Activated CD8-positive, alpha-beta memory T cell treated with anti-CD3 and anti-CD28 coated beads, Interleukin-2, amount 50 U/mL, for 4 hours (primary cell): ENCODE data around the gene COL12A1.

Experiments
- DNase-seq: peaks from one replicate; pipeline ENCODE4 v3.0.0-alpha.2; 2020

The COL12A1 gene

GRCh38 chr6:75205776-75206575 is at the start of gene COL12A1:
COL12A1 (minus strand) TSS chr6:75206053; CDS start chr6:75202792, 3,261 bp downstream.
- no peak for DNase-seq

DNA sequence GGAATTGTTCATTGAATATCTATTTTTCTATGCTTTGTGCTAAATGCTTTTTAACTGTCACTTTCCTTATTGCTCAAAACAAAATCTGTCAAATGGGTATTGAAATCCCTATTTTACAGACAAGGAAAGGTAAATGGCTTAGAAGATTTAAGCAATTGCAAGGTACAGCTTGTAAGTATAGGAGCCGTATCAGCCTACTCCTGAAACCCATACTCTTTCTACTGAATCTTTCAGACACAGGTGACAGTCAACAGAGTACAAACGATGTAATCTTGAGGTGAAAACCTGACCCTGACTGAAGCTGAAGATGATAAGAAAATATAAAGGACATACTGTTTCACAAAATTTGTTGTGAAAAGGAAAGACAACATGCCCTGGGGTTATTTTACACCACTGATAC is 44.7 kb upstream of the COL12A1 start:
- DNase-seq, result no peak

GRCh38 chr6:75249837-75250236 is 44.0 kb upstream of the COL12A1 start:
- no peak for DNase-seq

DNA sequence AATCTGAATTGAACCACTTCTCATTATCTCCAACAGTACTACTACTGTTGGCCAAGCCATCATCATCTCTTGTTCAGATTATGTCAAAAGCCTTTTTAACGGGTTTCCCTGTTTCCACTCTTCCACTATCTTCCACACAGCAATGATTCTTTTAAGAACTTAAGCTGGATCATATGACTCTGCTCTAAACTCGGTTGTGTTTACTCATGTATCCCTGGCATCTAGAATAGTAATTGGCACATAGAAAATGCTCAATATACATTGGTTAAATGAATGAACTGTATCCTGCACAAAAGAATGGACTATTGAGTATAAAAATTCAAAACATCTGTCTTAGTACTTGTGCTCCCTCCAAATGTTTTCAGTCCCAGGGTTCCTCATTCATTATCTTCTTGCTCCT is 40.5 kb upstream of the COL12A1 start:
- DNase-seq, result no peak

DNA sequence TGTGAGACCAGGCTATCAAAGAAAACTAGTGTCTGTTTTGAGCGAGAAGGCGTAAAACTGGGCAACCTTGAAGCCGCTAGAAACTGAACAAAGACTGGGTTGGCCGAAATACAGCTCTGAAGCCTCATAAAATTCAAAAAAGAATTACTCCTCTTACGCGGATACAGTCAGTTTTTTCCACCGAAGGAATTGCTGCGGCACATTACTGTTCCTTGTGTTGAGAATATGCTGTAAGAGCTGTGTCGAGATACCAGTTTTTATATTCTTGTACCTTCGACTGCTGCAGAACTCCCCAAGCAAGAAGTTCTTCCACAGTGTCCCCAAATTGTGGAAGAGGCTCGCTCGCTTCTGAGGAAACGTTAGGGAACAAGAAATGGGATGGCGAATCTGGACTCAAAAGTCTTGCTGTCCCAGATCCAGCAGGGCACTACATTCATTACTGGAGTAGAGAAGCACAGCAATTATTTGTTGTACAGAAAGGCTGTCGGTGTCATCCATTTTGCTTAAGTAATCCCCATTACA is 38.3 kb upstream of the COL12A1 start:
- DNase-seq, result no peak

- DNase-seq, result peak; percentile 74
Measured at GRCh38 chr6:75243333-75244062, 37.6 kb upstream of the COL12A1 start, which contains the start of gene COX7A2. COX7A2 (minus strand) TSS chr6:75243801; CDS start chr6:75243734, 67 bp downstream.

DNA sequence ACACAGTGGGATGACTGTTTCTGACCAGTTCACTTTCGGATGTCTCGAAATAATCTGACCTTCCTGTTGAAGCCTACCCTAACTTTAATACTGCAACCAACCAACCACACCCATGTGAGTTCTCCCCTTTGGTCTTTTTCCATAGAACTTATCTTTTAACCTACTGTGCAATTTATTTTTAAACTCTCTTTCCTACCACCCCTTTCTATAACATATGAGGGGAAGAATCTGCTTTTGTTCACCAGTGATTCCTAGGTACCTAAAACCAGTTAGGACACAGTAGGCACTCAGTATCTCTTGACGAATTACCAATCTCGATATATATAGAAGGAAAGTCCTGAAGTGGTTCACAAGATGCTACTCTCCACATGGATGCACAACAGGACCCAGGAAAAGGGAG is 30.8 kb upstream of the COL12A1 start:
- DNase-seq, result no peak

GRCh38 chr6:75235271-75235670 is 29.4 kb upstream of the COL12A1 start:
- DNase-seq, result no peak

GRCh38 chr6:75234126-75234865 is 28.4 kb upstream of the COL12A1 start:
- no peak for DNase-seq

DNA sequence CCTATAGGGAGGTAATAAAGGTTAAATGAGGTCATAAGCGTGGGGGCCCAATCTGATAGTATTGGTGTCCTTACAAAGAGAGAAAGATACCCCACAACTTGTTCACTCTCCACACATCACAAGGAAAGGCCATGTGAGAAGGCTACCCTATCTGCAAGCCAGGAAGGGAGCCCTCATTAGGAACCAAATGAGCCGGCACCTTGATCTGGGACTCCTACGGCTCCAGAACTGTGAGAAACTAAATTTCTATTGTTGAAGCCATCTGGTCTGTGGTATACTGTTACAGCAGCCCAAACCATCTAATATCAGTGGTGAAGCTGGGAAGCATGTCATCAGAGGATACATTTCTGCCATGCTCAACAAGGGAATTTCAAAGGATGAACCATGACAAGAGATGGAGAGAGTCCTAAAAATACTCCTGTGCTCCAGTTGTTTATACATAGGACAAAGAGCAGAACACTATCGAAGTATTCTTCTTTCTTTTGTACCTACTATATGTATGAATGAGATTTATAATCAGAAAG is 27.3 kb upstream of the COL12A1 start:
- DNase-seq, result no peak

DNA sequence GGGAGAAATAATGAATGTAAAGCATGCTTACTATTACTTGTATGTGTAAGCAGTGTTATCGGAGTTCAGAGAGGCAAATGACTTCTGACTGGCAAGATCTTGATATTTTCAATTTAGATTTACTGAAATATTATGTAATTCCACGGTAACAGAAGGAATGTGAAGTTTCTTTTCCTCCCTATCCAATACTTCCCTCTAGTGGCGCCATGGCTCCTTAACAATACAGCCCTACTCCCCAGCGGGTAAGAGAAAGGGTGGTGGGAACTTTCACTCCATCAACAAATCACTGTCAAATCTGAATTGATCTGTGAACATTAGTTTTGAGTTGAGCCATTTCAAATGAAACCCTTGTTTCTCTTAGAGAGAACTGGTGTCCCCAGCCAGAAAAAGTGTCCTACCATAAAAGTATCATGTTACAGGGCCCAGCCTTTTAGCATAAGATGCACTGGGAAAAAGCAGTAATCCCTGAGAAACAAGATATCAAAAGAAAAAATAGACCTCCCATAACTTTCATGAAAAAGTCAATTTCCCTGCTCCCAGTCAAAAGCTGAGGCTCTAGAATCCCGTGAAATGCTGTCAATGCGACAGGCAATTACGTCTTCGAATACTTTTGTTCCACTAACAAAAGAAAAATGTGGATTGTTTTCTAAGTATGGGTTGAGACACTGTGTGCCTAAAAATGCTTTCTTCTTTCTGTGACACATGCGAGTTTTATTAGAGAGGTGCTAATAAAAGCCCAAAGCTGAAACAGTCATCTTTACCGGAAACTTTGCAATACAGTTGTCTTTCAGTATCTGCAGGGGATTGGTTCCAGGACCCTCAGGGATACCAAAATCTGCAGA is 24.9 kb upstream of the COL12A1 start:
- DNase-seq, result no peak

- DNase-seq, result no peak
Measured at GRCh38 chr6:75224303-75224926, 18.6 kb upstream of the COL12A1 start.

- no peak for DNase-seq
Measured at GRCh38 chr6:75223428-75223827, 17.6 kb upstream of the COL12A1 start.

DNA sequence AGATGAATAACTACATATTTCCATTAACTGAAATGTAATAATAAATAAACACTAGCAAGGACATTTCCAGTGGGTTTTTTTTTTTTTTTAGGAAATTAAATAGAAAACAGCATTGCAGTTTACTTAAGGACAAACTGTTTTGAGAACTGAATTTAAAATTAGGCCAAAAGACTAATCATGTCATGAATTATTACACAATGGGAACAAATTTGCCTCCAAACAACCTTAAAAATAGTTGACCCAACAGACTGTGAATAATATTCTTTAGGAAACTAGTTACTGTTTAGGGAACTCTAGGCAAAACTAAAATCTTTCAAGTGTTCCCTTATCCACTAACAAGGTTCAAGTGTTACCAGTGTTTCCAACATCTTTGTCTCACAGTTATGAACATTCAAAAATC is 16.4 kb upstream of the COL12A1 start:
- DNase-seq, result no peak

DNA sequence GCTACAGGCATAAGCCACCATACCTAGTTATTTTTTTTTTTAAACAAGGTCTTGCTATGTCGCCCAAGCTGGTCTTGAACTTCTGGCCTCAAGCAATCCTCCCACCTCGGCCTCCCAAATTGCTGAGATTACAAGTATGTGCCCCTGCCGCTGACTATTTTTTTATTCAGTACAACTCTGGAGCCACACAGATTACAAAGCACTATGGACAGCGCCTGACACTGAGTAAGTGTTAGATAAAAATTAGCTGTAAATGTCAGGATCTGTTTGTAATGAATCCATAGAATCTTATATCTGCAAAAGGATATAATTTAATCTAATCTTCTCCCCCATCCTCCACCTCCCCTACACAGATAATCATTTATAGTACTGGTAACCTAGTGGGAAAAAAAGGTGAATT is 15.3 kb upstream of the COL12A1 start:
- no peak for DNase-seq

DNA sequence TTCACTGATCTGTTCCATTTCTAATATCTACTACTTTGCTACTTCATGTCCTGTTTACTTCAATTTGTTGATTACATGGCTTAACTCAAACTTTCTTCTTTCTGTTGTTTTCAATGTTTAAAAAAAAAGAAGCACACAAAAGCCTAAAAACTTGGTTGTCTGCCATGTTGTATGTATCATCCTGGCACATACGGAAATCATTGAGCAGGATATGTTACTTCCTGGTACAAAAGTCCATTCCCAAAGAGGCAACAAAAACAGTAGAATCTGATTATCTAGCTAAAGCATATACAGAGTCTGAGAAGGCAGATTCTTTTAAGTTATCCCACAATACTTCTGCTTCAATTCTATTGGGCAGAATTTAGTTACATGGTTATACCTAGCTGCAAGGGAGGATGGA is 14.5 kb upstream of the COL12A1 start:
- no peak for DNase-seq

DNA sequence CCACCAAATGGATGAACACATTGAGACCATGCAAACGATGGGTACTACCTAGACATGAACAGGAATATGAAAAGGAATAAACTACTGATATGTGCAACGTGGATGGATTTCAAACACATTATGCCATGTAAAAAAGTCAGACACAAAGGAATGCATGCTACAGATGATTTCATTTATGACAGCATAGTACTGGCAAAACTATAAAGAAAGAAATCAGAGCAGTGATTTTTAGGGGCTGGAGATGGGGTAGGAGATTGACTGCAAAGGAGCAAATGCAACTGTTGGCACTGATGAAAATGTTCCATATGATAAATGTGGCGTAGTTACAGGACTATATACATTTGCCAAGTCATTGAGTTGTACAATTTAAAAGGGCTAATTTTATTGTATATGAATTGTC is 13.4 kb upstream of the COL12A1 start:
- DNase-seq, result no peak

- DNase-seq, result no peak
Measured at GRCh38 chr6:75217193-75217592, 11.3 kb upstream of the COL12A1 start.

DNA sequence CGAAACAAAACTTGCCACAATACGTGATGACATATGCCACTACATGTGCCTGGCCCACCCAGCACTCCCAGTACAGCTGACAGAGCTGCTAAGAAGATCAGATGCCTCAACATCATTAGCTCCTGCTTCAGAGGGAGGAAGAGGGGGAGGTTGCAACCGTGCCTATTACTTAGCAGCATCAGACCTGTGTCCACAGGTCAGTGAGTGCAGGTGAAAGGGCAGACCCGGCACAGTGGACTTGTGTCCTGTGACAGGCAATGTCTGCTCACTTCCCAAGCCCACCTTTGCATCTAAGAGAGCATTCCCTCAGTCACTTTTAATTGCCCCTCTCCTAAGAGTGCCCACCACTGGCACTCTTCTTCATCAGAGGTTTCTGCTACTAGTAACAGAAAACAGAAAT is 9.4 kb upstream of the COL12A1 start:
- DNase-seq, result no peak

DNA sequence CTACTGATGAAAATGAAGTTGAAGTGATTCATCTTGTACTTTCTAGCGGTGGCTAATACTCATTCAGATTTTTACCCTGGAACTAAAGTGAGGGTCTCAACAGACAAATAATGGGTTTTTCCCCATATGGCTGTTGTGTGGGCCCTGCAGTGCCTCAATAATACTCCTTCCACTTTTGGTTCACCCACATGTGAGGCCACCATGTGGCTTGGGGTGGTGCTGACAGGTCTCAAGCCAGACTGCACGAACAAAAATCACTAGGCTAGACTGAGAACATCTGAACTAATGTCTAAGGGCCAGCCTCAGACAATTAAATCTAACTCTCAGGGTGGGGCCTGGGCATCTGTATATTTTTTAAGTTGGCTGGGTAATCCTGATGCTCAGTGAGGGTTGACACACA is 7.9 kb upstream of the COL12A1 start:
- DNase-seq, result no peak

DNA sequence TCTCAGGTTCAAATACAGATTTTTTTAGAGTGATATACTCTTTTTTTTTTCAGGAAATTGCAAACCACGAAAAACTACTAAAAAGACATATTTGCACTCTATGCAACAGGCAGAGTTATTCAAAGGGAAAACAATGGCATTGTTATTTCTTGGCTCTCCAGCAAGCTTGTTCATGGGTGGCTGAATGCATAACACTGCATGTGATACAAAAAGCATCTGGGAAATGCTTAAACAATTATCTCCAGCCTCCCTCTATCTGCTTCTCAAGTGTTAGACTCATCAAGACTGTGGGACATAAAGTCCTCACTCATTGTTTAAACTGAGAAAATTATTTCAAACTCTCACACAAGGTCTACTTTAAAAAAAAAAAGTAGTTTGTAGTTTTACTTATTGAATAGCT is 7.3 kb upstream of the COL12A1 start:
- no peak for DNase-seq
